Astrocyte (in vitro differentiated cells and primary cell): Measurements from ENCODE around the gene TEX54.

ENCODE experiments used
- CTCF ChIP-seq: IDR thresholded peaks from 2 replicates; pipeline ENCODE4 v1.5.1; 2011; ENCODE audit warnings: low read depth, mild to moderate bottlenecking, inconsistent platforms, low read length, moderate library complexity; ENCODE audit not compliant: insufficient read depth
- EZH2 ChIP-seq: IDR thresholded peaks from 2 replicates; pipeline ENCODE4 v1.6.1; 2012; ENCODE audit warnings: mild to moderate bottlenecking, low read length, inconsistent platforms; ENCODE audit not compliant: insufficient read depth

- TF ChIP-seq CTCF: no peak
- TF ChIP-seq EZH2: no peak
Observed at GRCh38 chr11:62816557-62816956, 16.1 kb downstream of the TEX54 start.
